ENCODE results near the gene THSD7A. TPM values are rescaled to one million over a fixed set of nuclear protein-coding genes. Genes with fewer than 3 reads are reported as not detected.

The THSD7A gene
- total and polyA plus RNA-seq, 9 of the 15 experiments (the other 6 are each of a cell fraction or from before 2014, with no cell fraction given), result 0.01 to 0.02 TPM; not detected in 7

DNA sequence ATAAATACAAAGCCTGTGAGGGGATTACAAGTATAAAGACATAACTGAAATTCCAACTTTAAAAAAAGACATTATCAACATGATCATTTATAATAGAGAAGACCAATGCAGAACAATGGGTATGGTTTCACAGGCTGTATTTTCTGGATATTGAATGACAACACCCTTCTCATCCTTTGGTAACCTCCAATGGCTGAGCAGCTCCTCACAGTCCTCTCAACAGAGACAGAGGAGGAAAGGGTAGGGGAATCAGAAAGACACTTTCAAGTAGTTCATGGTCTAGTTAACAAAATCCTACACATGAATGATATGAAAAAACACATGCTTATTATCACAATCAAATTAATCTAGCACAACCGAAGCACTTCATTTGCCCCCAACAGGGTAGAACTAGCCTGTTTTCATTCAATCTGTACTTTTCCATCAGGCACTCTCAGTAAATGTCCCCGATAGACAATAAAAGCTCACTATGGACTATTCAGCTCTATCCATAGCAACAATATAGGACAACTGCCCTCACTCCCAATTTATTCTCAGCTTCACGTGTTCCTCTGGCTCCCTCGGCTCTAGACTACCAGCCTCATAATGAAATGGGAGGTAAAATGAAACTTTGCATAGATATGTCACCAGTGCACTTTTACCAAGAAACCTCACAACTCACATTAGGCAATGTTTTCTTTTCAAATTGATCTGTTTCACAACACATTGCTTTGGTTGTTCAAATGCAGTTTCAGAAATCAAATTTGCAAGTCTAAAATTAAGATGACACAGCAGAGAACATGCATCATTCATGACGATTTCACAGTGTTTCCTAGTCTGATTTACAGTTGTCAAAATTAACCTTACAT is 211.4 kb downstream of the THSD7A start (continued):
- TF ChIP-seq NR2F6 (CRISPR knock-in tag; IDR thresholded peaks at IDR 0.05), result no peak
- no peak for TF ChIP-seq ZNF282 (CRISPR knock-in tag; IDR thresholded peaks at IDR 0.05)

DNA sequence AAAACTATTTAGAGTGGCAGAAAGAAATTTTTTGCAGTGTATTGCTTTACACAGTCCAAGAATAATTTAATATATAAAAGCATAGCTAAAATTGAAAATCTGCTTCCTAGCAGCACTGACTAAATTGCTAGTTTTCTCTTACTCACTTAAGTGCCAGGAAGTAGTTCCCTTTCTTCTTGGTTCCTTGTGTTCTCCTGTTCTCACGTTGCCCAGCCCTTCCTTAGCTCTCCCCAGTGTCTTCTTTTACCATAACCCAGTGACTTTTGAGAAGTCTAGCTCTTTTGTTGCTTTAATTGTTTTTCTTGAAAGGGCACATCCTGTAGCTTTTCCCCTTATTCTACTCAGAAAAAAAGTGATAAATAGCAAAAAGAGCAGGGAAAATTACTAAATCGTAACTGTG is 215.5 kb downstream of the THSD7A start:
- Histone ChIP-seq H3K9ac (ENCODE audit: insufficient read depth in 1 of 2, low read depth in 2 of 2, low read length in 2 of 2) (no peak overlapping the region), H3K79me2 (ENCODE audit: control insufficient read depth, insufficient read depth, low read length) (no peaks in the 10 kb centered on the region), H3K4me3 (no peak overlapping the region), H3K9me3 (replicated peaks; ENCODE audit: control insufficient read depth, insufficient read depth, low read depth, low read length) (no peaks in the 10 kb centered on the region; the same call in 1 of the 2 replicates), H3K36me3 (ENCODE audit: control insufficient read depth, insufficient read depth, low read length) (no peaks in the 10 kb centered on the region), H4K20me1 (replicated peaks; ENCODE audit: control insufficient read depth, insufficient read depth, low read length) (no peaks in the 10 kb centered on the region), H3K27ac (ENCODE audit: extremely low read depth, low read depth, low read length) (no peak overlapping the region), H3K4me1 (replicated peaks in 1 of 2; ENCODE audit: control insufficient read depth in 2 of 2, insufficient read depth in 2 of 2, low read length in 2 of 2) (no peaks in the 10 kb centered on the region), H2AFZ (ENCODE audit: low read depth, low read length) (no peak overlapping the region), H3K9me1 (ENCODE audit: control insufficient read depth, insufficient read depth, low read length) (no peaks in the 10 kb centered on the region), H3K4me2 (ENCODE audit: insufficient read depth, low read length) (no peak overlapping the region), H3K27me3 (ENCODE audit: control insufficient read depth in 2 of 2, insufficient read depth in 2 of 2, low read length in 2 of 2) (no peaks in the 10 kb centered on the region)
- ATAC-seq, result no peak
- no peak for FAIRE-seq
- intact Hi-C loops (cut with micrococcal nuclease), result no loop called here
- in situ Hi-C loops (cut with MboI), result no loop called here
- ChIA-PET POLR2A (no interaction called here), CTCF (ENCODE audit: low intra/inter-chr PET ratio) (no interaction called here)
- 0% methylated on average over 2 of the region's 2 CpGs for WGBS (ENCODE audit: insufficient coverage, low coverage, missing lambda C conversion rate)
- BruUV-seq (replicated peaks), result no TSS peak
- DNase-seq (ENCODE audit: extremely low read depth in 1 of 4, low spot score in 3 of 4), result no peak
- TF ChIP-seq, protein P1, sequence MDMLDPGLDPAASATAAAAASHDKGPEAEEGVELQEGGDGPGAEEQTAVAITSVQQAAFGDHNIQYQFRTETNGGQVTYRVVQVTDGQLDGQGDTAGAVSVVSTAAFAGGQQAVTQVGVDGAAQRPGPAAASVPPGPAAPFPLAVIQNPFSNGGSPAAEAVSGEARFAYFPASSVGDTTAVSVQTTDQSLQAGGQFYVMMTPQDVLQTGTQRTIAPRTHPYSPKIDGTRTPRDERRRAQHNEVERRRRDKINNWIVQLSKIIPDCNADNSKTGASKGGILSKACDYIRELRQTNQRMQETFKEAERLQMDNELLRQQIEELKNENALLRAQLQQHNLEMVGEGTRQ (CRISPR knock-in tag; IDR thresholded peaks at IDR 0.05), result no peak
- TF ChIP-seq, protein P2, sequence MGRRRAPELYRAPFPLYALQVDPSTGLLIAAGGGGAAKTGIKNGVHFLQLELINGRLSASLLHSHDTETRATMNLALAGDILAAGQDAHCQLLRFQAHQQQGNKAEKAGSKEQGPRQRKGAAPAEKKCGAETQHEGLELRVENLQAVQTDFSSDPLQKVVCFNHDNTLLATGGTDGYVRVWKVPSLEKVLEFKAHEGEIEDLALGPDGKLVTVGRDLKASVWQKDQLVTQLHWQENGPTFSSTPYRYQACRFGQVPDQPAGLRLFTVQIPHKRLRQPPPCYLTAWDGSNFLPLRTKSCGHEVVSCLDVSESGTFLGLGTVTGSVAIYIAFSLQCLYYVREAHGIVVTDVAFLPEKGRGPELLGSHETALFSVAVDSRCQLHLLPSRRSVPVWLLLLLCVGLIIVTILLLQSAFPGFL (CRISPR knock-in tag; IDR thresholded peaks at IDR 0.05), result no peak
- TF ChIP-seq PYGO2 (tag; IDR thresholded peaks at IDR 0.05), result no peak
- TF ChIP-seq GATAD2B (IDR thresholded peaks at IDR 0.05; ENCODE audit: borderline replicate concordance), result no peak
- TF ChIP-seq ZNF324 (CRISPR knock-in tag; IDR thresholded peaks at IDR 0.05), result no peak
- TF ChIP-seq, protein P3, sequence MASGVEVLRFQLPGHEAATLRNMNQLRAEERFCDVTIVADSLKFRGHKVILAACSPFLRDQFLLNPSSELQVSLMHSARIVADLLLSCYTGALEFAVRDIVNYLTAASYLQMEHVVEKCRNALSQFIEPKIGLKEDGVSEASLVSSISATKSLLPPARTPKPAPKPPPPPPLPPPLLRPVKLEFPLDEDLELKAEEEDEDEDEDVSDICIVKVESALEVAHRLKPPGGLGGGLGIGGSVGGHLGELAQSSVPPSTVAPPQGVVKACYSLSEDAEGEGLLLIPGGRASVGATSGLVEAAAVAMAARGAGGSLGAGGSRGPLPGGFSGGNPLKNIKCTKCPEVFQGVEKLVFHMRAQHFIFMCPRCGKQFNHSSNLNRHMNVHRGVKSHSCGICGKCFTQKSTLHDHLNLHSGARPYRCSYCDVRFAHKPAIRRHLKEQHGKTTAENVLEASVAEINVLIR (CRISPR knock-in tag; IDR thresholded peaks at IDR 0.05), result no peak
- no peak for TF ChIP-seq RAD51 (IDR thresholded peaks at IDR 0.05; ENCODE audit: borderline replicate concordance, low read depth)
- TF ChIP-seq, protein P4, sequence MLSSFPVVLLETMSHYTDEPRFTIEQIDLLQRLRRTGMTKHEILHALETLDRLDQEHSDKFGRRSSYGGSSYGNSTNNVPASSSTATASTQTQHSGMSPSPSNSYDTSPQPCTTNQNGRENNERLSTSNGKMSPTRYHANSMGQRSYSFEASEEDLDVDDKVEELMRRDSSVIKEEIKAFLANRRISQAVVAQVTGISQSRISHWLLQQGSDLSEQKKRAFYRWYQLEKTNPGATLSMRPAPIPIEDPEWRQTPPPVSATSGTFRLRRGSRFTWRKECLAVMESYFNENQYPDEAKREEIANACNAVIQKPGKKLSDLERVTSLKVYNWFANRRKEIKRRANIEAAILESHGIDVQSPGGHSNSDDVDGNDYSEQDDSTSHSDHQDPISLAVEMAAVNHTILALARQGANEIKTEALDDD (IDR thresholded peaks at IDR 0.05), result no peak
- TF ChIP-seq BRD9 (IDR thresholded peaks at IDR 0.05; ENCODE audit: low read depth, partially characterized antibody), result no peak
- TF ChIP-seq JUND (IDR thresholded peaks at IDR 0.05; ENCODE audit: borderline replicate concordance, low read depth, low read length), result no peak
- TF ChIP-seq JUND (tag; IDR thresholded peaks at IDR 0.05; ENCODE audit: borderline replicate concordance, low read depth, low read length), result no peak
- TF ChIP-seq, protein P5, sequence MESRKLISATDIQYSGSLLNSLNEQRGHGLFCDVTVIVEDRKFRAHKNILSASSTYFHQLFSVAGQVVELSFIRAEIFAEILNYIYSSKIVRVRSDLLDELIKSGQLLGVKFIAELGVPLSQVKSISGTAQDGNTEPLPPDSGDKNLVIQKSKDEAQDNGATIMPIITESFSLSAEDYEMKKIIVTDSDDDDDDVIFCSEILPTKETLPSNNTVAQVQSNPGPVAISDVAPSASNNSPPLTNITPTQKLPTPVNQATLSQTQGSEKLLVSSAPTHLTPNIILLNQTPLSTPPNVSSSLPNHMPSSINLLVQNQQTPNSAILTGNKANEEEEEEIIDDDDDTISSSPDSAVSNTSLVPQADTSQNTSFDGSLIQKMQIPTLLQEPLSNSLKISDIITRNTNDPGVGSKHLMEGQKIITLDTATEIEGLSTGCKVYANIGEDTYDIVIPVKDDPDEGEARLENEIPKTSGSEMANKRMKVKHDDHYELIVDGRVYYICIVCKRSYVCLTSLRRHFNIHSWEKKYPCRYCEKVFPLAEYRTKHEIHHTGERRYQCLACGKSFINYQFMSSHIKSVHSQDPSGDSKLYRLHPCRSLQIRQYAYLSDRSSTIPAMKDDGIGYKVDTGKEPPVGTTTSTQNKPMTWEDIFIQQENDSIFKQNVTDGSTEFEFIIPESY (CRISPR knock-in tag; IDR thresholded peaks at IDR 0.05), result no peak
- TF ChIP-seq C11orf30 (IDR thresholded peaks at IDR 0.05; ENCODE audit: low read depth), result no peak
